Duodenal mucosa (tissue), 2 donors: ENCODE measurements around the gene CCDC13.

Experiments used
- H3K27ac ChIP-seq: one replicate; pipeline ENCODE4 v1.7.0; 2013; ENCODE audit warnings: low read depth, low read length
- H3K27me3 ChIP-seq, 2 donors: one replicate each; pipeline ENCODE4 v1.7.0; 2013; ENCODE audit warnings: low read length in 2 of 2, control low read depth in 1 of 2; ENCODE audit not compliant: insufficient read depth in 2 of 2, control insufficient read depth in 1 of 2
- H3K36me3 ChIP-seq, 2 donors: one replicate each; pipeline ENCODE4 v1.7.0; 2013; ENCODE audit warnings: low read length in 2 of 2, control low read depth in 1 of 2; ENCODE audit not compliant: insufficient read depth in 2 of 2, control insufficient read depth in 1 of 2
- H3K4me1 ChIP-seq, 2 donors: one replicate each; pipeline ENCODE4 v1.7.0; 2013; ENCODE audit warnings: low read length in 2 of 2, control low read depth in 1 of 2; ENCODE audit not compliant: insufficient read depth in 2 of 2, control insufficient read depth in 1 of 2
- H3K4me3 ChIP-seq, 2 donors: one replicate each; pipeline ENCODE4 v1.7.0; 2013; ENCODE audit warnings: low read length in 2 of 2, low read depth in 1 of 2
- H3K9ac ChIP-seq, 2 donors: one replicate each; pipeline ENCODE4 v1.7.0; 2013; ENCODE audit warnings: low read length in 2 of 2, low read depth in 1 of 2
- H3K9me3 ChIP-seq, 2 donors: one replicate each; pipeline ENCODE4 v1.7.0; 2013; ENCODE audit warnings: low read length in 2 of 2, control low read depth in 1 of 2; ENCODE audit not compliant: control insufficient read depth in 1 of 2

The CCDC13 gene

DNA sequence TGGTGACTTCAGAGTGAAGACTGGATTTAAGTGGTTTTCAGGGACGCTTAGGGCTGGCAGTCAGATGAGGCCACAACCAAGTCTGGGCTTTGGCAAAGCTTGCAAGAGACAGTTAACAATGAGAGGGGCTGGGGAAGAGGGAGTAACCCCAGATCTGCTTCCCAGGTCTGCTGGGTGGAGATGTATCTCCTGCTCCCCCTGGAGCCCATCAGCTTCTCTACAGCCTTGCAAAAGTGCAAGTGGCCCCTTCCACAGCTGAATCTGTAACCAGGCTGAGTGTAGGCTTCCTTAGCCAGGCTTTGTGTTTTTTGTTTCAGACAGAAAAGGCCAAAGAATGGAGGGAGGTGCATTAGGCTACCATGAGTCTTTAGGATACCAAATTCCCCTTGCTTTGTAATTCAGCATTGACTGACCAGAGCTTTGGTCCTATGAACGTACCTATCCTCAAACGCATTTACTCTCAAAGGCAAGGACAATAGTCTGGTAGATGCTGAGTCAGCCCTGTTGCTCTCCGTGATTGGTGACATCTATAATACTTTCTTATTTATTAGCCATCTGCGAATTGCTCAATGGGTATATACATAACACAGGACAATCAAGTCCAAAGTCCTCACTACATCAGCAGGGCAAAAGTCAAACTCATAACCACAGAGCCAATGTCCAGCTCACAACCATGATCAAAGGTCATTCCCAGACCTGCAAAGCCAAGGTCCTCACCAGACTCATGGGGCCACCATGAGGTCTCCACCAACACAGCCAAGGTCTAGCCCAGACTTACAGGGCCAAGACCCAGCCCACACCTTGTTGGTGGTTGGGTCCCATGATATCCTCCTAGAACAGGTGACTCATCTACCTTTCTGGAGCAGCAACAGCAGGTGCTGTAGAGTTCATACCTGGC lies 17.1 kb downstream of the CCDC13 start:
- H3K27me3 ChIP-seq: no peaks in the 10 kb centered on the region
- no peaks in the 10 kb centered on the region for H3K9me3 ChIP-seq
- peaks cover 4 to 16% of the 10 kb centered on the region in 2 donors for H3K4me1 ChIP-seq
- H3K27ac ChIP-seq: no peak overlapping the region
- H3K36me3 ChIP-seq: no peaks in the 10 kb centered on the region
- no peak overlapping the region for H3K9ac ChIP-seq
- H3K4me3 ChIP-seq: no peak overlapping the region

DNA sequence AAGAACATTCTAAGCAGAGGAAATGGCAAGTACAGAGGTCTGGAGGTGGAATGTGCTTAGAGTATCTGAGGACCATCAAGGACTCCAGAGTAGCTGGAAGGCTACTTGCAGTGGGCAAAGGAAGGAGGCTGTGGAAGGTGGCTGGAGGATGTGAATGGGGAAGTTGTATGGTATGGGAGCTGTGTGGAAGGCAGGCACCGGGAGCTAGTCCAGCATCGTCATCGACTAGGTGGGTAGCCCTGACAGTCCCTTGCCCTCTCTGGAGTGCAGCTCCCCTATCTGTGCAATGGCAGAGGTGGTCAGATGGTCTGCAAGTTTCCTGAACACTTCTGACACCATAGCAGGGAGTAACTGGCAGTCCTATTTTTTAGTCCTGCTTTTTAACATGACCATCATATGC lies 19.3 kb downstream of the CCDC13 start:
- no peak overlapping the region for H3K27ac ChIP-seq
- no peaks in the 10 kb centered on the region for H3K36me3 ChIP-seq
- no peak overlapping the region for H3K9ac ChIP-seq
- no peaks in the 10 kb centered on the region for H3K9me3 ChIP-seq
- no peaks in the 10 kb centered on the region for H3K27me3 ChIP-seq
- H3K4me3 ChIP-seq: no peak overlapping the region
- H3K4me1 ChIP-seq: peaks cover 4 to 16% of the 10 kb centered on the region in 2 donors

DNA sequence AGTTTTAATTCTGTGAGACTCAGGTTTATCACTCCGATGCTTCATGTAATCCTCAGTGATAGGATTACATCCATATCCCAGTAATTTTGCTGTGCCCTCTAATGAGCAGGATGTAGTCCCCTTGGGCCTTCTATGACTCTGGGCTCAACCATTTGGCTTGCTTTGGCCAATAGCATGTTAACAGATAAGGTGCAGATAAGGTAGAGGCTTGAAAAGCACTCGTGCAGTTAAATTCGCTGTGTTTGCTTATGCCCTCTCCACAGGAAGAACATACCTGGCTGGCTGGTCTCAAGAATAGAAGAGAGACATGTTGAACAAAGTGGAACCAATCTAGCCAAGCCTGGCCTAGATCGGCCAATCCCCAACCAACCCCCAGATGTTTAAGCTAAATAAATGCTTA lies 20.1 kb downstream of the CCDC13 start:
- H3K9me3 ChIP-seq: no peaks in the 10 kb centered on the region
- peaks cover 4 to 16% of the 10 kb centered on the region in 2 donors for H3K4me1 ChIP-seq
- no peak overlapping the region for H3K9ac ChIP-seq
- no peak overlapping the region for H3K4me3 ChIP-seq
- H3K27me3 ChIP-seq: no peaks in the 10 kb centered on the region
- no peaks in the 10 kb centered on the region for H3K36me3 ChIP-seq
- H3K27ac ChIP-seq: no peak overlapping the region

DNA sequence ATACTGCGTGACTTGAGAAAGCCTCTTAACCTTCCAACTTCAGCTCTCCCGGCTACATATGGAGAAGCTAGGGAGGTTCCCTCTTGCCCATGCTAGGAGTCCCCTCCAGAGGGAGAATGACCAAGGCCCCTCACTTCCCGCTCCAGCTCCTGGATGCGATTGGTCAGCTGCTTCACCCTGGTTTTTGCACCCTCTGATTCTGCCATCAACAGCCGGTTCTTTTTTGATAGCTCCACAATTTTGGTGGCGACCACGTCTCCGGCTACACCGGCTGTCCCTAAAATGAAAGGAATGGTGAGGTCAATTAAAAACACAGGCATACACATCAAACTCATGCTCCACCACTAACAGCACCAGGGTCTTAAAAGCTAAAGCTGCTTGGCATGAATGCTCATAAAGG lies 20.6 kb downstream of the CCDC13 start:
- Histone ChIP-seq H3K36me3 (no peaks in the 10 kb centered on the region), H3K4me1 (peaks cover 4 to 16% of the 10 kb centered on the region in 2 donors), H3K27ac (no peak overlapping the region), H3K9me3 (no peaks in the 10 kb centered on the region), H3K27me3 (no peaks in the 10 kb centered on the region), H3K4me3 (no peak overlapping the region), H3K9ac (no peak overlapping the region)

DNA sequence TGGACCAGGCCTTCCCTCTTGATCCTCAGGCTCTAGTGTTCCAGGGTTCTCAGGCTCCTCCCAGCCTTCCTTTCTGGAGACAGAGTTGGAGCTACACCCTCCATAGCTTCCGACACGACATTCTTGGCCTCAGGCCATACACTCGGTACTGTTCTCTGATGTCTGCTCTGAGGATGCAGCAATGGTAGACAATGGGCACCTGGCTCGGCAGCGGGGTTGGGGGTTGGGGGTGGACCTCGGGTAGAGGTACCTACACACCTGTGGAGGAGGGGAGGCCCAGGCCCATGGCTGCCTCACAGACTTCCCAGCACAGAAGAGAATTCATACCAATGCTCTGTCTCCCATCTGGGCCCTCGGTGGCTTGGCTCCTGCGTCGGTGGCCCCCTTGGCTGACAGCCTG lies 21.4 kb downstream of the CCDC13 start:
- no peak overlapping the region for H3K9ac ChIP-seq
- no peak overlapping the region for H3K27ac ChIP-seq
- no peak overlapping the region for H3K4me3 ChIP-seq
- peaks cover 9 to 11% of the 10 kb centered on the region in 2 donors for H3K4me1 ChIP-seq
- H3K27me3 ChIP-seq: no peaks in the 10 kb centered on the region
- no peaks in the 10 kb centered on the region for H3K36me3 ChIP-seq
- H3K9me3 ChIP-seq: no peaks in the 10 kb centered on the region

DNA sequence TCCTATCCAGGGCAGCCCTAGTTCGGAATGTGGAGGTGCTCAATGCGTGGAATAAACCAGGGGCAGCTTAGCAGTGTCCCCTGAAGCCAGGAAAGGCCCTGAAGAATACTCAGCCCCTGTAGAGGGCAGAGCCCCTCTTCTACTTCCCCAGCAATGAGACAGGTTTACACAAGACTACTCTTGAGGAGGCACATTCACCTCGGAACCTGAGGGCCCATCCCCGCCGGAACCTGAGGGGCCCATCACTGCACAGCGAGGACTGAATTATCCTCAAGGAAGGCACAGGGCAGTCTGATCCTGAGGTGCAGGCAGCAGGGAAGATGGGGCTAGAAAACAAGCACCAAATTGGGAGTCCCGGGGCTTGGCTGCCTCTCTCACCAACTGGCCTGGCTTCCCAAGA lies 22.2 kb downstream of the CCDC13 start:
- peaks cover 4 to 9% of the 10 kb centered on the region in 2 donors for H3K4me1 ChIP-seq
- H3K9me3 ChIP-seq: no peaks in the 10 kb centered on the region
- H3K9ac ChIP-seq: no peak overlapping the region
- H3K4me3 ChIP-seq: no peak overlapping the region
- H3K27me3 ChIP-seq: no peaks in the 10 kb centered on the region
- no peak overlapping the region for H3K27ac ChIP-seq
- no peaks in the 10 kb centered on the region for H3K36me3 ChIP-seq

DNA sequence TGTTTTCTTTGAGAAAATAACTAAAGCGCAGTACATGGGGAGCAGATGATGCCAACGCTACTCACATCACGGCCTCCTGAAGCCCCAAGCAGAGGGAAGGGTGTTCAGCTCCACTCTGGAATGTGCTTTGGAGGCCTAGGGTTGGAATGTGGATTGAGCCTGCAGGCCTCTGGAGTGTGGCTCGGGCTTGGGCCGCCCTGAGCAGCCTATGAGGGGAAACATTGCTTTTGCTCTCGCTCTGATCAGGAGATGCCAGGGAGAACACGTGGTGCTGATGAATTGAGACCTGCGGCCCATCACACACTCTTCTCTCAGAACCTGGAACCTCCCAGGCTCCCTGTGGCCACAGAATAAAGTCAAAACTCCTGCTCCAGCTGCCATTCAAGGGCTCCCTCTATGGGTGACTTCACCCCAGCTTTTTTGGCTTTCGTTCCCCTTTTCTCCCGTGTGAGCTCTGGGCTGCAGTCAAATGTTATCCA lies 23.3 kb downstream of the CCDC13 start:
- Histone ChIP-seq H3K27ac (no peak overlapping the region), H3K9ac (no peak overlapping the region), H3K9me3 (no peaks in the 10 kb centered on the region), H3K4me3 (no peak overlapping the region), H3K4me1 (peaks cover 3 to 6% of the 10 kb centered on the region in 2 donors), H3K36me3 (no peaks in the 10 kb centered on the region), H3K27me3 (no peaks in the 10 kb centered on the region)

DNA sequence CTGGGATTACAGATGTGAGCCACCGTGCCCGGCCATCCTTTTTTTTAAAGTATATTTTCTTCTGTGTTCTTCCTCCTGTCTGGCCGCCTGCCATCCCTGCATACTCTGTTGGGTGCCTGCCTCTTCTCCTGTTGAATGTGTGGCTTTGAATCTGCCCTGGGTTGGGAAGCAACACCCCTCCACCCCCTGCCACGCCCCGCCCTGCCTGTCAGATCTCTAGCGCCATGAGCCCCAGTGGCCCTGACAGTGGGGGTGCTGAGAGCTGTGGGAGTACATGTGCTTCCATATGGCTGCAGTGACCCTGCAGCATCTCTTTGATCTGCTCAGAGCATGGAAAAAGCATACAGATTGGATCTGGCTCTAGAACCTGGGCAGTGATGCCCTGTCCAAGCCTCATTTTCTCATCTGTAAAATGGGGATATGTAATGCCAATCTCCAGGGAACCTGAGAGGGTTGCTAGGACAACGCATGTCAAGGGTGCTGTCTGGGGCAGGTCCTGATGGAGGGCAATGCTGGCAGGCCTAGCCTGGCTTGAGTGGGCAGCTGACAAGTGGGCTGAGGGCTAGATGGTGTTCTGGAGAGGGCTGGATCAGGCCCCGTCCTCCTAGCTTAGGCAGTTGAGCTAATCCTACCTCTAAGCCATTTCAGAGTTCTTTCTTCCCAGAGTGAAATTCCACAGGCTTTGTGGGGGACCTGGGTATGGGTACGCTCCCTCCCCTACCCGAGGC lies 23.9 kb downstream of the CCDC13 start:
- Histone ChIP-seq H3K4me3 (no peak overlapping the region), H3K4me1 (peaks cover 4 to 6% of the 10 kb centered on the region in 2 donors), H3K27me3 (no peaks in the 10 kb centered on the region), H3K9me3 (no peaks in the 10 kb centered on the region), H3K9ac (no peak overlapping the region), H3K27ac (no peak overlapping the region), H3K36me3 (no peaks in the 10 kb centered on the region)

DNA sequence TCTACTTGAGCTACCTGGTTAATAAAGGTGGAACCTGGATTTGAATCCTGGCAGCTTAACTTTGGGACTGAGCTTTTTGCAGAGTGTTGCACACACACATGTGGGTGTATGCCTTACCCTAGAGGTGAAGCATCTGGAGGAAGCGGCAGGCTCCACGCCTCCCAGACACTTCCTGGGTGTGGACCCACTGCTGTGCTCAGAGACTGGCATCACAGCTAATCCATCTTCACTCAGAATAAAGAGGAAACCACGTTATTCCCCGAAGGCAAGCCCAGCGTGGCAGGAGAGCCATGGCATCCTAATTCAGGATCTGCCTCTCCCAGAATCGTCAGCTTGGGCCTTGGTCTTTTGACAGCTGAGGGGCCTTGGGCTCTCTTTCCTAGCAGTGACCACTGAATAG lies 25.5 kb downstream of the CCDC13 start:
- peaks cover 4 to 6% of the 10 kb centered on the region in 2 donors for H3K4me1 ChIP-seq

More for the DNA sequence above, 25.5 kb downstream of the CCDC13 start:
- no peak overlapping the region for H3K9ac ChIP-seq
- no peak overlapping the region for H3K27ac ChIP-seq
- no peak overlapping the region for H3K4me3 ChIP-seq
- H3K36me3 ChIP-seq: no peaks in the 10 kb centered on the region
- no peaks in the 10 kb centered on the region for H3K27me3 ChIP-seq
- no peaks in the 10 kb centered on the region for H3K9me3 ChIP-seq
